HepG2 (cell line): Measurements from ENCODE around the gene COBLL1. TPM values are rescaled to one million over a fixed set of nuclear protein-coding genes. Genes with fewer than 3 reads are reported as not detected.

Experiments used
- ARNT ChIP-seq: fragments of 450-650 bp; IDR thresholded peaks from 2 replicates; pipeline ENCODE4 v1.6.1; 2017
- ERF ChIP-seq: IDR thresholded peaks from 2 replicates; pipeline ENCODE4 v1.6.1; 2018; ENCODE audit warnings: missing biosample characterization, missing genetic modification reagents
- FOXP1 ChIP-seq, 2 experiments: fragments of 450-650 bp in 1 of 2; IDR thresholded peaks; 2 replicates each; pipeline ENCODE4 v1.6.1; 2017 to 2018; ENCODE audit warnings: antibody characterized with exemption in 1 of 2
- HMGA1 ChIP-seq: sonication (generic); formaldehyde crosslinking; conservative IDR thresholded peaks from 2 replicates; pipeline ENCODE4 v1.4.0; 2020; ENCODE audit warnings: missing genetic modification reagents
- HOXA3 ChIP-seq: sonication (generic); formaldehyde crosslinking; IDR thresholded peaks from 2 replicates; pipeline ENCODE4 v1.5.0; 2020; ENCODE audit warnings: missing genetic modification reagents
- JDP2 ChIP-seq: sonication (generic); formaldehyde crosslinking; IDR thresholded peaks from 2 replicates; pipeline ENCODE4 v1.8.1; 2022; ENCODE audit warnings: missing genetic modification reagents, borderline replicate concordance
- KLF16 ChIP-seq, 2 experiments: sonication (generic) in 1 of 2; formaldehyde crosslinking in 1 of 2; IDR thresholded peaks; 2 replicates each; pipeline versions ENCODE4 v1.6.1 to v1.8.0; 2016 to 2023; ENCODE audit warnings: missing genetic modification reagents in 2 of 2, missing compliant biosample characterization in 1 of 2
- MIER2 ChIP-seq: IDR thresholded peaks from 2 replicates; pipeline ENCODE4 v1.6.1; 2016; ENCODE audit warnings: missing biosample characterization, missing genetic modification reagents
- NR2F6 ChIP-seq, 2 experiments: IDR thresholded peaks; 2 replicates each; pipeline ENCODE4 v1.6.1; 2016; ENCODE audit warnings: antibody characterized with exemption in 1 of 2, mild to moderate bottlenecking in 1 of 2
- PAXIP1 ChIP-seq: sonication (generic); formaldehyde crosslinking; conservative IDR thresholded peaks from 2 replicates; pipeline ENCODE4 v1.4.0; 2020; ENCODE audit warnings: mild to moderate bottlenecking, missing genetic modification reagents, moderate library complexity
- SKI ChIP-seq: fragments of 450-650 bp; IDR thresholded peaks from one replicate; pipeline ENCODE4 v1.6.1; 2018; ENCODE audit warnings: mild to moderate bottlenecking; ENCODE audit not compliant: partially characterized antibody
- SP140L ChIP-seq: sonication (generic); formaldehyde crosslinking; IDR thresholded peaks from 2 replicates; pipeline ENCODE4 v1.4.0; 2020; ENCODE audit warnings: missing genetic modification reagents, borderline replicate concordance
- SRY ChIP-seq: sonication (generic); formaldehyde crosslinking; IDR thresholded peaks from 2 replicates; pipeline ENCODE4 v1.8.0; 2022; ENCODE audit warnings: mild to moderate bottlenecking, missing genetic modification reagents
- TAF1 ChIP-seq: sonication (generic); formaldehyde crosslinking; IDR thresholded peaks from 2 replicates; pipeline ENCODE4 v1.4.0; 2020; ENCODE audit warnings: missing genetic modification reagents
- THYN1 ChIP-seq: sonication (generic); formaldehyde crosslinking; IDR thresholded peaks from 2 replicates; pipeline ENCODE4 v1.8.1; 2023; ENCODE audit warnings: low read depth, mild to moderate bottlenecking, moderate library complexity, missing genetic modification reagents, borderline replicate concordance
- TOE1 ChIP-seq: sonication (generic); formaldehyde crosslinking; IDR thresholded peaks from 2 replicates; pipeline ENCODE4 v1.4.0; 2020; ENCODE audit warnings: mild to moderate bottlenecking, missing genetic modification reagents
- ZGPAT ChIP-seq: IDR thresholded peaks from 2 replicates; pipeline ENCODE4 v1.6.1; 2016; ENCODE audit warnings: mild to moderate bottlenecking
- ZNF230 ChIP-seq: sonication (generic); formaldehyde crosslinking; IDR thresholded peaks from 2 replicates; pipeline ENCODE4 v1.4.0; 2020; ENCODE audit warnings: mild to moderate bottlenecking, missing genetic modification reagents
- ZNF460 ChIP-seq: sonication (generic); formaldehyde crosslinking; IDR thresholded peaks from 2 replicates; pipeline ENCODE4 v1.5.1; 2020; ENCODE audit warnings: missing genetic modification reagents, mild to moderate bottlenecking, borderline replicate concordance
- ZNF569 ChIP-seq: sonication (generic); formaldehyde crosslinking; IDR thresholded peaks from 2 replicates; pipeline ENCODE4 v1.5.0; 2020; ENCODE audit warnings: mild to moderate bottlenecking, missing genetic modification reagents, moderate library complexity, borderline replicate concordance
- ZNF7 ChIP-seq: IDR thresholded peaks from 2 replicates; pipeline ENCODE4 v1.6.1; 2016; ENCODE audit warnings: missing biosample characterization, missing genetic modification reagents
- polyA plus RNA-seq, 8 experiments: library from polyadenylated mRNA; depleted of rRNA in 3 of 8; stranded (reverse) in 7 of 8; unstranded in 1 of 8; fragments of >200 nt; fragmentation: Illumina TruSeq in 4 of 8; extraction: Trizol in 4 of 8; gene quantifications; 2 replicates each; pipeline versions ENCODE4 v1.2.1 to v1.2.3, GENCODE V29; 2011 to 2016; ENCODE audit warnings: low read depth in 4 of 8, missing spikeins in 1 of 8, mixed read lengths in 1 of 8; ENCODE audit not compliant: insufficient read depth in 1 of 8
- total RNA-seq, 5 experiments: library from RNA; depleted of rRNA; stranded (reverse); fragments of >200 nt; fragmentation: Illumina TruSeq; extraction: Trizol; gene quantifications; 2 replicates each; pipeline ENCODE4 v1.2.3, GENCODE V29; 2016; ENCODE audit warnings: low read depth in 1 of 5
- TF ChIP-seq, protein P1 (sequence below): sonication (generic); formaldehyde crosslinking; IDR thresholded peaks from 2 replicates; pipeline ENCODE4 v1.5.1; 2020; ENCODE audit warnings: mild to moderate bottlenecking, missing genetic modification reagents
- TF ChIP-seq, protein P2 (sequence below): sonication (generic); formaldehyde crosslinking; IDR thresholded peaks from 2 replicates; pipeline ENCODE4 v1.4.0; 2020; ENCODE audit warnings: missing genetic modification reagents

The COBLL1 gene
- total and polyA plus RNA-seq, 2 of the 13 experiments (the other 11 are each of a cell fraction or from before 2014, with no cell fraction given): 32.6 to 86.8 TPM

DNA sequence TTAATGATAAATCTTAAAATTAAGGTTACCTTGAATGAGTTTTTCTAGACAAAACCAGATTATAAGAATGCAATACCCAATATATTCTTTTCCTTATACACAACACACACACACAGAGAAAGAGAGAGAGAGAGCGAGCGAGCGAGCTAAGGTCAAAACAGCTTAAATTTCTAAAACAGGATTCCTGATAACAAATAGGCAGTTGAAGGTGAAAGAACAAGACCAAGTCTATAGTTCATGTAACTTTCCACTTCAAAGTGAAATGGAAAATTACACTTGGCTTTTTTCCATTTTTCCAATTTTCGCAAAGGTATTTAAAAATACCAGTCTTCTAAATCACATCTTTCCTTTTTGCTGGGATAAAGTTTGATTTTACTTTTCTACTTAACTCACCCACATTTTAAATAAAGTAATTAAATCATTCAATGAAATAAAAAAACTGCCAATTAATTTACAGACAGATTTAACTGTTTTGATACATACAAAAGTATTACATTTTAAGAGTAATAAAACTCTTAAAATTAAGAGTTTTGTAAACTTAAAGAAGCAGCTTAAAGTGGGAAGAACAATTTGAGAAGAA, 98.8 kb downstream of the COBLL1 start (continued):
- TF ChIP-seq PAXIP1 (peak; percentile 97), ZNF460 (CRISPR knock-in tag) (no peak), ZNF569 (CRISPR knock-in tag) (no peak), TAF1 (no peak), FOXP1 (IDR thresholded peaks at IDR 0.05) (0 out of 2 replicates have a peak, but pooled peaks have one; percentile 54), FOXP1 (CRISPR knock-in tag; IDR thresholded peaks at IDR 0.05) (peak; percentile 84), NR2F6 (IDR thresholded peaks at IDR 0.05) (peak; percentile 94), NR2F6 (CRISPR knock-in tag; IDR thresholded peaks at IDR 0.05) (peak; percentile 94), ARNT (no peak), SRY (CRISPR knock-in tag) (no peak), SKI (no peak), JDP2 (CRISPR knock-in tag) (no peak), TOE1 (CRISPR knock-in tag) (no peak), THYN1 (CRISPR knock-in tag) (no peak), ZGPAT (CRISPR knock-in tag) (peak; percentile 78), ZNF7 (no peak), KLF16 (CRISPR knock-in tag; IDR thresholded peaks at IDR 0.05) (peak in 1 of 2 experiments; percentile 84; a peak in 2 of 4 replicates), HOXA3 (CRISPR knock-in tag) (no peak), MIER2 (CRISPR knock-in tag) (0 out of 2 replicates have a peak, but pooled peaks have one; percentile 64), ERF (CRISPR knock-in tag) (peak; percentile 79; the same call in 1 of the 2 replicates), SP140L (CRISPR knock-in tag) (peak; percentile 55; the same call in 1 of the 2 replicates), ZNF230 (CRISPR knock-in tag) (no peak), HMGA1 (CRISPR knock-in tag) (no peak)
- TF ChIP-seq, protein P1, sequence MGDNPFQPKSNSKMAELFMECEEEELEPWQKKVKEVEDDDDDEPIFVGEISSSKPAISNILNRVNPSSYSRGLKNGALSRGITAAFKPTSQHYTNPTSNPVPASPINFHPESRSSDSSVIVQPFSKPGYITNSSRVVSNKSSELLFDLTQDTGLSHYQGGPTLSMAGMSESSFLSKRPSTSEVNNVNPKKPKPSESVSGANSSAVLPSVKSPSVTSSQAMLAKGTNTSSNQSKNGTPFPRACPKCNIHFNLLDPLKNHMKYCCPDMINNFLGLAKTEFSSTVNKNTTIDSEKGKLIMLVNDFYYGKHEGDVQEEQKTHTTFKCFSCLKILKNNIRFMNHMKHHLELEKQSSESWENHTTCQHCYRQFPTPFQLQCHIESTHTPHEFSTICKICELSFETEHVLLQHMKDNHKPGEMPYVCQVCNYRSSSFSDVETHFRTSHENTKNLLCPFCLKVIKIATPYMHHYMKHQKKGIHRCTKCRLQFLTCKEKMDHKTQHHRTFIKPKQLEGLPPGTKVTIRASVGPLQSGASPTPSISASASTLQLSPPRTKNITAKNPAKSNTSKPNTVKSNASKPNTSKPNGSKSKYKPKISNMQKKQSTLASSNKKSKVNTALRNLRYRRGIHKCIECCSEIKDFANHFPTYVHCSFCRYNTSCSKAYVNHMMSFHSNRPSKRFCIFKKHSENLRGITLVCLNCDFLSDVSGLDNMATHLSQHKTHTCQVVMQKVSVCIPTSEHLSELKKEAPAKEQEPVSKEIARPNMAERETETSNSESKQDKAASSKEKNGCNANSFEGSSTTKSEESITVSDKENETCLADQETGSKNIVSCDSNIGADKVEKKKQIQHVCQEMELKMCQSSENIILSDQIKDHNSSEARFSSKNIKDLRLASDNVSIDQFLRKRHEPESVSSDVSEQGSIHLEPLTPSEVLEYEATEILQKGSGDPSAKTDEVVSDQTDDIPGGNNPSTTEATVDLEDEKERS (CRISPR knock-in tag): 0 out of 2 replicates have a peak, but pooled peaks have one; percentile 65
- TF ChIP-seq, protein P2, sequence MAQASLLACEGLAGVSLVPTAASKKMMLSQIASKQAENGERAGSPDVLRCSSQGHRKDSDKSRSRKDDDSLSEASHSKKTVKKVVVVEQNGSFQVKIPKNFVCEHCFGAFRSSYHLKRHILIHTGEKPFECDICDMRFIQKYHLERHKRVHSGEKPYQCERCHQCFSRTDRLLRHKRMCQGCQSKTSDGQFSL: no peak
